ENCODE measurements around the gene RAB37. TPM values are rescaled to one million over a fixed set of nuclear protein-coding genes. Genes with fewer than 3 reads are reported as not detected.

Gene RAB37
- total and polyA plus RNA-seq, 2 of the 13 experiments (the other 11 are each of a cell fraction or from before 2014, with no cell fraction given): 0.91 to 3.7 TPM

GRCh38 chr17:74770498-74771318 is 33.7 kb downstream of the RAB37 start (continued):
- TF ChIP-seq EP300 (IDR thresholded peaks at IDR 0.05; ENCODE audit: low read depth in 2 of 2, low read length in 2 of 2): peak in 1 of 2 experiments; percentile 28; a peak in 1 of 4 replicates
- TF ChIP-seq EP300 (CRISPR knock-in tag; IDR thresholded peaks at IDR 0.05; ENCODE audit: borderline replicate concordance): 0 out of 2 replicates have a peak, but pooled peaks have one; percentile 13
- peak; percentile 31; the same call in 1 of the 2 replicates for TF ChIP-seq ZNF556 (CRISPR knock-in tag; IDR thresholded peaks at IDR 0.05; ENCODE audit: borderline replicate concordance)
- TF ChIP-seq ZNF121 (CRISPR knock-in tag; IDR thresholded peaks at IDR 0.05): peak; percentile 67
- no peak for TF ChIP-seq ZNF513 (CRISPR knock-in tag; conservative IDR thresholded peaks at IDR 0.05)
- no peak for TF ChIP-seq ZNF407 (CRISPR knock-in tag; IDR thresholded peaks at IDR 0.05; ENCODE audit: not compliant biosample characterization)
- TF ChIP-seq YY1 (IDR thresholded peaks at IDR 0.05; ENCODE audit: insufficient read depth, insufficient replicate concordance, low read depth, low read length): peak; percentile 35
- 0 out of 2 replicates have a peak, but pooled peaks have one; percentile 12 for TF ChIP-seq MBNL3 (CRISPR knock-in tag; conservative IDR thresholded peaks at IDR 0.05)
- peak; percentile 60; the same call in 1 of the 2 replicates for TF ChIP-seq BRF2 (CRISPR knock-in tag; IDR thresholded peaks at IDR 0.05)
- peak; percentile 21; the same call in 1 of the 2 replicates for TF ChIP-seq NFKB2 (CRISPR knock-in tag; IDR thresholded peaks at IDR 0.05; ENCODE audit: borderline replicate concordance)
- TF ChIP-seq ZSCAN12 (CRISPR knock-in tag; IDR thresholded peaks at IDR 0.05): no peak
- TF ChIP-seq ZBTB39 (CRISPR knock-in tag; IDR thresholded peaks at IDR 0.05): no peak
- no peak for TF ChIP-seq ZNF235 (CRISPR knock-in tag; IDR thresholded peaks at IDR 0.05; ENCODE audit: borderline replicate concordance)

All from HepG2 (cell line).